AG10803 (cell line): ENCODE data around the gene SRCIN1.

Experiments used
- DNase-seq: peaks from one replicate; pipeline ENCODE4 v3.0.0; 2010; ENCODE audit warnings: low read depth
- H3K4me3 ChIP-seq: 2 replicates; pipeline ENCODE4 v1.5.1; 2011; ENCODE audit warnings: mild to moderate bottlenecking, low read length, control low read depth
- CTCF ChIP-seq: conservative IDR thresholded peaks from 2 replicates; pipeline ENCODE4 v1.5.1; 2011; ENCODE audit warnings: mild to moderate bottlenecking, low read length, control low read depth, inconsistent platforms

Gene SRCIN1

GRCh38 chr17:38571833-38572668 is 33.7 kb downstream of the SRCIN1 start:
- no peak for DNase-seq
- H3K4me3 ChIP-seq = no peak overlapping the region
- TF ChIP-seq CTCF = no peak

DNA sequence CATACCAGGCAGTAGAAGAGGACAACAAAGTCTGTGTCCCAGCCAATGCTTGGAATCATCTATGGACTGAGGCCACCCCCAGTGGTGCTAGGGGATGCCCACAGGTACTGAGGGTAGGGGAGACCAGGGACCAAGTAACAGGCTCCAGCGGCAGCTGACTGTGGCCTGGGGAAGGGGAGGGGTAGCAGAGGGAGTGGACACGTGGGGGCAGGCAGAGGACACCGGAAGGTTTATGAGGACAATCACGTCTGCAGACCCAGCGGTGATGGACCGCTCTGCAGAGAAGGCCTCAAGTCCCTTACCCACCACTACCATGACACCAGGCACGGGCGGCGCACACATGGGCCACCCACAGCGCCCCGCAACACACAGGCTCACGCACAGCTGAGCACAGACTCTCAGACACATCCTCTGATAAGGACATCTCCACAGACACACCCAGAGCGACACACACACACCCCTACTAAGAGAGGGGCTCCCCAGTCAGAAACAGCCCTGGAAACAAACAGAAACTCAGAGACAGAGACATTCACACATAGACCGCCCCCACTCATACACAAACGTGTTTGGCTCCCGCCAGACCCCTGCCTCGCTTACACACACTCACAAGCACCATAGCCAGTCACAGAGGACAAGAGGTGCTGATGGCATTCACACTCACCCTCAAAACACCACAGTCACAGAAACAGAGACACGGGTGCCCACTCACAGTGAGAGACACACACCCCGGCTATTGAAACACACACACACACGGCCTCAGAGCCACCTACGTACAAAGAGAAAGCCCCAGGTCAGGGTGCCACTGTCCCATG is 35.8 kb downstream of the SRCIN1 start:
- DNase-seq = no peak
- no peak for TF ChIP-seq CTCF
- H3K4me3 ChIP-seq = no peak overlapping the region

GRCh38 chr17:38568845-38569510 is 36.8 kb downstream of the SRCIN1 start:
- no peak for DNase-seq
- no peak overlapping the region for H3K4me3 ChIP-seq
- no peak for TF ChIP-seq CTCF

DNA sequence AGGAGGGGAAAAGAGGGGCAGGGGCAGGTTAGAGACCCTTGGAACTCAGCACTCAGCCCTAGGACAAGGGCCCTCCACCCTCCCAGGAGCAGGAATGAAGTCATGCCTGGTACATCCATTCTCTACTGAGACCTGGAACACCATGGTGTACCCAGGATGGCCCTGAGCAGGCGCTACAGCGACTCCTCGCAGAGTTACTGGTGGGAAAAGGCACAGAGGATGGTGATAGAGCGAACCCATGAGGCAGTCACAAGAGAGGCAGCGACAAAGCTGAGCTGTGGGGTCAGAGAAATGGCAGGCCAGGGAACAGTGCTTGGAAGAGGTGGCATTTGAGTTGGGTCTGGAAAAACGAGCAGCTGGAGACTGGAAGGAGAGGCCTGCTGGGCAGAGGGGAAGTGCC is 37.5 kb downstream of the SRCIN1 start:
- TF ChIP-seq CTCF = no peak
- H3K4me3 ChIP-seq = no peak overlapping the region
- DNase-seq = no peak

DNA sequence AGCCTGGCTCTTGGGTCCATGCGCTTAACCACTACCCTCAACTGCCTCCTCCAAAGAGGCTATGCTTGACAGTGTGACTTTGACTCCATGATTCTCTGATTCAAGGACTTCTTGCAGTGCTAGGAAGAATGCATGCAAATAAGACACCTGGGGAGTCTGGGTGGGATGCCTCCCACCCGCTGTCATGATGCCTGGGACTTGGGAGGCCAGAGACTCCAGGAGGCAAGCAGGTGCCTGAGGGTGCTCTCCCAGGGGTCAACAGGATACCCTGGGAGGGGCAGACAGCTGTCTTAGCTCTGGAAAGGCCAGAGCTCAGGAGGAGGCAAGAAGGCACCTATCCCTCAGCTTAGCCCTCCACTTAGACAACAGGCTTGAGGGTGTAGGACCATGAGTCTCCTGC is 38.4 kb downstream of the SRCIN1 start:
- no peak for TF ChIP-seq CTCF
- no peak overlapping the region for H3K4me3 ChIP-seq
- no peak for DNase-seq

- no peak for DNase-seq
- H3K4me3 ChIP-seq = no peak overlapping the region
- TF ChIP-seq CTCF = no peak
Measured at GRCh38 chr17:38566666-38567031, 39.1 kb downstream of the SRCIN1 start.
